Central memory CD8-positive, alpha-beta T cell (primary cell): ENCODE measurements around the gene NACC1.

Experiments
- ATAC-seq: fragments of 150-1000 bp; cut with Tn5 transposase; replicated peaks from 2 replicates; pipeline ENCODE4 v1.10.0; 2022; ENCODE audit warnings: mild to moderate bottlenecking, moderate FRiP score, moderate number of reproducible peaks; ENCODE audit not compliant: poor library complexity, severe bottlenecking; ENCODE audit errors: extremely low read depth
- DNase-seq, 2 donors: peaks; one replicate each; pipeline ENCODE4 v3.0.0; 2021; ENCODE audit warnings: low spot score in 2 of 2
- H3K27ac Mint-ChIP-seq: one replicate; pipeline ENCODE4 v1.8.0; 2022; ENCODE audit warnings: low read depth, mild to moderate bottlenecking, moderate library complexity, mixed read lengths
- H3K27me3 Mint-ChIP-seq: one replicate; pipeline ENCODE4 v1.8.0; 2022; ENCODE audit warnings: mixed read lengths
- H3K36me3 Mint-ChIP-seq: one replicate; pipeline ENCODE4 v1.8.0; 2022; ENCODE audit warnings: mild to moderate bottlenecking, moderate library complexity, mixed read lengths; ENCODE audit not compliant: insufficient read depth
- H3K4me1 Mint-ChIP-seq: one replicate; pipeline ENCODE4 v1.8.0; 2022; ENCODE audit warnings: mixed read lengths
- H3K4me3 Mint-ChIP-seq: one replicate; pipeline ENCODE4 v1.8.0; 2022; ENCODE audit warnings: mild to moderate bottlenecking, moderate library complexity, mixed read lengths
- H3K9me3 Mint-ChIP-seq: one replicate; pipeline ENCODE4 v1.8.0; 2022; ENCODE audit warnings: mixed read lengths

The NACC1 gene

DNA sequence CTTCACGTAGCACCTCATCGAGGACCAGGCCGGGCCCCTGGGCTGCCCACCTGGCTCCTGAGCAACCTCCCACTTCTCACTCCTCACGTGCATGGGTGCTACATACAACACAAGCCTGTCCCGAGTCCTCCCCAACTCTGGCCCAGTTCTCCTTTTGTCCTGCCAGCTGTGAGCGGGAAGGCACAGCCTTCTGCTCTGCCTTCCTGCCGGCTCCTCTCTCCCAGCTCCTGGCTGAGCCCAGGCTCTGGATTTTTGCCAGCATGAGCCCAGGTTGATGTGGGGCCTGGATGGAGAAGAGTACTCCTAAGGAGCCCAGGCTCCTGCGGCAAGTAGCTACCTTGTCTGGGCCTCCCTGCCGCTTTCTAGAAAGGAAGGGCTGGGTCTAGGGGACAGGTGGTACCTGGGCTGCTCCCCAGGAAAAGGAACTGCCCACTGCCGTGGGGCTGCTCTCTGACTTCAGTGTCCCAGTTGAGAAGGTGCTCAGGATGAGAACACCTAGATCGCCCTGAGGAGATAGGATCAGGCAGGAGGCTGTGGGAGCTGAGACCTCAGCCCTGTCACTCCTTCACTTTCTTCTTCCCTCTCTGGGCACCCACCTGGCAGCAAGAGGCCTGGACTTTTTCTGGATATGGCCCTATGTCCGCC lies 39.0 kb upstream of the NACC1 start:
- Mint-ChIP-seq H3K4me1 (no peaks in the 10 kb centered on the region), H3K27me3 (no peaks in the 10 kb centered on the region), H3K9me3 (no peaks in the 10 kb centered on the region), H3K36me3 (no peaks in the 10 kb centered on the region), H3K4me3 (no peak overlapping the region), H3K27ac (no peak overlapping the region)
- ATAC-seq (no peak), DNase-seq (no peak)

DNA sequence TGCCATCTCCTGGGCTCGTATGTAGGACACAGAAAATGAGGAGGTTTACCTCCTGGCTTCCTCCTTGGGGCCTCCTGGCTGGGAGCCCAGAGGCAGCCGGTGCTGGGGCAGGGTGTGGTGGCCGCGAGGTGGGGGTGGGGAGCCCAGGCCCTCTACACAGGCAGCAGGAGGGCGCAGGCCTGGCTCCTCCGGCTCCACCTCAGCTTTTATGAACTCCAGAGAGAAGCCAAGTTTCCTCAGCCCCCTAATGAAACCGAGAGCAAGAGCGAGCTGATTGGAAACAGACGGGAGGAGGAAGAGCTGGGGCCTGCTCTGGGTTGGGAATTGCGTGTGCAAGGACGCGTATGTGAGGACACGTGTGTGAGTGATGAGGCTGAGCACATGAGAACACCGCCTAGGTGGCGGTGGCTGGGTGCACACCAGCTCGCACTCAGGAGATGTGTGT lies 38.5 kb upstream of the NACC1 start:
- DNase-seq (no peak), ATAC-seq (no peak)
- no peaks in the 10 kb centered on the region for H3K9me3 Mint-ChIP-seq
- H3K4me3 Mint-ChIP-seq, result no peak overlapping the region
- H3K27ac Mint-ChIP-seq, result no peak overlapping the region
- H3K27me3 Mint-ChIP-seq, result no peaks in the 10 kb centered on the region
- no peaks in the 10 kb centered on the region for H3K36me3 Mint-ChIP-seq
- H3K4me1 Mint-ChIP-seq, result no peaks in the 10 kb centered on the region

DNA sequence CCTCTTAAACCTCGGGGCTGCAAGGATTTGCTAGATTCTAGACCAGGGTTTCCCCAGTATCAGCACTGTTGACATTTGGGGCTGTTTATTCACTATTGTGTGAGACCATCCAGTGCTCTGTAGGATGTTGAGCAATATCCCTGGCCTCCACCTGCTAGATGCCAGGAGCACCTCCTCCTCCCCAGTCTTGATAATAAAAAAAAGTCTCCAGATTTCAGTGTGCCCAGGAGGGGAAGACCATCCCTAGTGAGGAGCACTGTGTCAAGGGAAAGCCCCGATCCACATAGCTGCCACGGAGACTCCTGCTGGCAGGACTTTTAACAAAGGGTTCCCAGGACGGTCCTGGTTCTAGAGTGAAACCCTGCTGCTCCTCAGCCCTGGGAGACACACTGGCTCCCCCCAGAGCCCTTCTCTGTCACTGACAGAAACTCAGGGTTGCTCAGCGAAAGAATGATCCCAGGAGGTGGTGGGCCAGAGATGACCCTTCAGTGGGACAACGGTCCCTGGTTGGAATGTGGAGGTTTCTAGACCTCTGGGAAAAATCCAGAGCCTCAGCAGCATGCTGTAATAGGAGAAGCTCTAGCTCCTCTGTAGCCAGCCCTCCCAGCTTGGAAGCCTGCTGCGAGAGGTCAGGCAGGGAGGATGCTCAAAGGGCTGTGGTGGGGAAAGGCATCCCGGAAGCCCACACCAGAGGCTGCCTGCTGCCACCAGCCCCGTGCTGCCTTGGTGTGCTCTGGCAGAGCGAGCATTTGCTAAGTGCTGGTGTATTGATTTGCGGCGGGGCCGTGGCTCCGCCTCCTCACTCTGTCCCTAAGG lies 35.7 kb upstream of the NACC1 start:
- DNase-seq (no peak), ATAC-seq (no peak)
- no peaks in the 10 kb centered on the region for H3K36me3 Mint-ChIP-seq
- H3K27me3 Mint-ChIP-seq, result no peaks in the 10 kb centered on the region
- H3K27ac Mint-ChIP-seq, result no peak overlapping the region
- no peak overlapping the region for H3K4me3 Mint-ChIP-seq
- H3K9me3 Mint-ChIP-seq, result no peaks in the 10 kb centered on the region
- no peaks in the 10 kb centered on the region for H3K4me1 Mint-ChIP-seq

DNA sequence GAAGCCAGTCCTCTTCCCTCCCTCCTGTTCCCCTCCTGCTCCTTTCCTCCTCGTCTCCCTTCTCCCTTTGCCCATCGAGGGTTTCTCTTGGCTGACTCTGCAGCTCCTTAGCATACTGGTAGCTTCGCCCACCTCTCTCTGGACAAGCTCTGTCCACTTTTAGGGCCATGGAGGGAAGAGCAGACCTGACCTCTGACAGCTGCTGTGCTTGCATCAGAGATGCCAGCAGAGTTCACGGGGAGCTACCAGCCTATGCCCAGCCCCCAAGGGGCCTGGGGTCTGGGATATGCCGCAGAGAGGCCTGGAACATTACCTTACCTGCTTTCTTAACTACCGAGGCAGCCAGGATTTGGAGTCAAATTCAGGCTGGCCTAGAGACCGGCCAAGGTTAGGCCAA lies 35.1 kb upstream of the NACC1 start:
- Mint-ChIP-seq H3K36me3 (no peaks in the 10 kb centered on the region), H3K4me1 (no peaks in the 10 kb centered on the region), H3K4me3 (no peak overlapping the region), H3K9me3 (no peaks in the 10 kb centered on the region), H3K27me3 (no peaks in the 10 kb centered on the region), H3K27ac (no peak overlapping the region)
- ATAC-seq, result no peak
- DNase-seq, result no peak

DNA sequence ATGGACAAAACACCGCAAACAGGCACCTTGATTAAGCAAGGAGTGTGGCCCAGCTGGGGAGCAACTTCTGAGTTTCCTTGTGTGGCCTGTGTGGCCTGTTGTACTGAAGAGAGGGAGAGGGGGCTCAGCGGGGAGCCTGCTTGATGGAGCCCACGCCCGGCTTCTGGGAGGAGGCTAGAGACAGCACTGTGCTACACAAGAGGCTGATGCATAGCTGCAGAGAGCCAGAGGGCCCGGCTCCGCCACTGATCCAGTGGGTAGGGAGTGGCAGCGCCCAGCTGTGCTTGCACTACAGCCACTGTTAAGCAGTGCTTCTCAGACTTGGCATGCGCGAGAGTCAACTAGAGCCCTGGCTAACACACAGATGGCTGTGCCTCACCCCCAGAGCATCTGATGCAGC lies 34.4 kb upstream of the NACC1 start:
- no peak for ATAC-seq
- H3K27me3 Mint-ChIP-seq, result no peaks in the 10 kb centered on the region
- H3K9me3 Mint-ChIP-seq, result no peaks in the 10 kb centered on the region
- H3K27ac Mint-ChIP-seq, result no peak overlapping the region
- no peaks in the 10 kb centered on the region for H3K4me1 Mint-ChIP-seq
- no peak overlapping the region for H3K4me3 Mint-ChIP-seq
- no peaks in the 10 kb centered on the region for H3K36me3 Mint-ChIP-seq
- no peak for DNase-seq

DNA sequence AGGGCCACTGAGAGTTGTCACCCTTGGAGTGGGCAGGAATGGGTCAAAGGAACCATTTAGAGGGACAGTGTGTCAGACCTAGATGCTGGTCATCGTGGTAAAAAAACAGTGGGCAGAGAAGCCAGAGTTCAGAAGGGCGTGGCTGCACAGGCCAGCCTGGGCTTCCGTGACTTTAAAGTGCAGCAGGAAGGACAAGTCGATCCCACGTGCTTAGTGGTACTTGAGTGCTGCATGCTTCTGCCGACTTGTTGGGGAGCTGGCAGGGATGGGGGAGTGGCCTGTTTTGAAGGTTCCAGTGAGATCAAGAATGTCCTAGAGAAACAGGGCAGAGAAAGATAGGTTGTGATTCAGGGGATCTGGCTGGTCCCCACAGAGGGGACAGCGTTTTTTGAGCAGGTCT lies 32.4 kb upstream of the NACC1 start:
- ATAC-seq (no peak), DNase-seq (no peak)
- Mint-ChIP-seq H3K36me3 (no peaks in the 10 kb centered on the region), H3K27me3 (no peaks in the 10 kb centered on the region), H3K27ac (no peak overlapping the region), H3K4me1 (no peaks in the 10 kb centered on the region), H3K9me3 (no peaks in the 10 kb centered on the region), H3K4me3 (no peak overlapping the region)

DNA sequence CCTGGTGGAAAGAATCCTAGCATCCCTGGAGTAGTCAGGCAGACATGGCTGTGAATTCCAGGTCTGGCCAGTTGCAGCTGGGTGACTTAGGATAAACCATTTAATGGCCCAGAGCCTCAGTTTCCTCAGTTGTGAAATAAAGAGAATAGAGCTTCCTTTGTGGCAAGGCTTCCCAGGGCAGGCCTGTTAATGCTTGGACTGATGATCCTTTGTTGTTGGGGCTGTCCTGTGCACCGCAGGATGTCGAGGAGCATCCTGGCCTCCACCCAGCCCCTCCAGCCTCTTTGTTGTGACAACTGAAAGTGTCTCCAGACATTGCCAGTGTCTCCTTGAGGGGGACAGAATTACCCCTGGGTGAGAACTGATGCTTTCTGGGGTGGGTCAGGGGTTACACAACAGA lies 31.7 kb upstream of the NACC1 start:
- no peaks in the 10 kb centered on the region for H3K27me3 Mint-ChIP-seq
- H3K36me3 Mint-ChIP-seq, result no peaks in the 10 kb centered on the region
- ATAC-seq, result no peak
- H3K27ac Mint-ChIP-seq, result no peak overlapping the region
- DNase-seq, result no peak
- no peaks in the 10 kb centered on the region for H3K4me1 Mint-ChIP-seq
- no peaks in the 10 kb centered on the region for H3K9me3 Mint-ChIP-seq
- H3K4me3 Mint-ChIP-seq, result no peak overlapping the region

DNA sequence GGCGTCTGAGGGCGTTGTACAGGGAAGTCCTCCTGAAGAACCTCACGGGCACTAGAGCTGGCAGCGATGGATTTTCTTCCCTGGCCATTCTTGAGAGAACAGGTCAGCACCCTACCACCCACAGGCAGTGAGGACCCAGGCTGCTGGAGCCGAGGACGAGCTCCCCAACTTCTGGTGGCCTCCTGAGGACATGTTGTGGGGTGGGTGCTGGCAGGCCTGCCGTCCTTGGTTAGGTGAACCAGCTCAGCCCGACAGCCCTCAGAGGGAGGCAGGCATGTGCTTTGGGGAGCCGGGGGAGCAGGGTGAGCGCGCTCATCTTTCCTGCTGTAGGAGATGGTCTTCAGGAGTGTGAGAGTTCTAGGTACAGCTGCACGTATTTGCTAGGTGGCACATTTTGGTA lies 30.8 kb upstream of the NACC1 start:
- Mint-ChIP-seq H3K27me3 (no peaks in the 10 kb centered on the region), H3K27ac (no peak overlapping the region), H3K9me3 (no peaks in the 10 kb centered on the region), H3K4me1 (no peaks in the 10 kb centered on the region), H3K4me3 (no peak overlapping the region), H3K36me3 (no peaks in the 10 kb centered on the region)
- ATAC-seq (no peak), DNase-seq (no peak)

DNA sequence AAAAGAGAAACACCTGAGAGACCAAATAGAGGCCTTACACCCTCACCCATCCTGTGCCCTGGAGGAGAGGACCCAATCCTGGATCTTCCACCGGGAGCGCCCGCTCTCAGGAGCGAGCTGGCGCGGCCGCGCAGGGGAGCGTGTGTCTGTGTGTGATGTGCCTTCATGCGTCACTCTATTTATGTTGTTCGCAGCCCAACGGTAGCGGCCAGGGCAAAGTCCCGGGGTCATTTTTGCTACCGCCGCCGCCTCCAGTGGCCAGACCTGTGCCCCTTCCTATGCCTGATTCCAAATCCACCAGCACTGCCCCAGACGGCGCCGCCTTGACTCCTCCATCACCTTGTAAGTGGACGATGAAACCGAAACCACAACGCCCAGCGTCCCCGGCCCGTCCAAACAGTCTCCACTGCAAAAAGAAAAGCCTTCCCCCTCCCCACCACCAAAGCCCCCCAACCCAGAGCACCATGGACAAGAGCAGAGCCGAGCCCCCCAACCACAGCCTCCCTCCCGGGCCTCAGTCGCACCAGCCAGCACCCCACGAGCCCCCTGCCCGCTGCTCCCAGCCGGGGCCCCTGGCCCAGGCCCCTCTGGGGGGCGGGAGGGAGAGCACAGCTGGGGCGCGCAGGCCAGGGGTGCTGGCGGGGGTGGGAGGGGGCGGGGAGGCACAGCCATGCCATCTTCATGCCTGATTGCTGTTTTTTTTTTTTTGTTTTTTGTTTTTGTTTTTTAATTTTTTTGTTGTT lies 30.1 kb upstream of the NACC1 start:
- H3K4me1 Mint-ChIP-seq, result no peaks in the 10 kb centered on the region
- no peak overlapping the region for H3K4me3 Mint-ChIP-seq
- H3K36me3 Mint-ChIP-seq, result no peaks in the 10 kb centered on the region
- H3K27me3 Mint-ChIP-seq, result no peaks in the 10 kb centered on the region
- no peak overlapping the region for H3K27ac Mint-ChIP-seq
- H3K9me3 Mint-ChIP-seq, result no peaks in the 10 kb centered on the region
- ATAC-seq (no peak), DNase-seq (no peak)

DNA sequence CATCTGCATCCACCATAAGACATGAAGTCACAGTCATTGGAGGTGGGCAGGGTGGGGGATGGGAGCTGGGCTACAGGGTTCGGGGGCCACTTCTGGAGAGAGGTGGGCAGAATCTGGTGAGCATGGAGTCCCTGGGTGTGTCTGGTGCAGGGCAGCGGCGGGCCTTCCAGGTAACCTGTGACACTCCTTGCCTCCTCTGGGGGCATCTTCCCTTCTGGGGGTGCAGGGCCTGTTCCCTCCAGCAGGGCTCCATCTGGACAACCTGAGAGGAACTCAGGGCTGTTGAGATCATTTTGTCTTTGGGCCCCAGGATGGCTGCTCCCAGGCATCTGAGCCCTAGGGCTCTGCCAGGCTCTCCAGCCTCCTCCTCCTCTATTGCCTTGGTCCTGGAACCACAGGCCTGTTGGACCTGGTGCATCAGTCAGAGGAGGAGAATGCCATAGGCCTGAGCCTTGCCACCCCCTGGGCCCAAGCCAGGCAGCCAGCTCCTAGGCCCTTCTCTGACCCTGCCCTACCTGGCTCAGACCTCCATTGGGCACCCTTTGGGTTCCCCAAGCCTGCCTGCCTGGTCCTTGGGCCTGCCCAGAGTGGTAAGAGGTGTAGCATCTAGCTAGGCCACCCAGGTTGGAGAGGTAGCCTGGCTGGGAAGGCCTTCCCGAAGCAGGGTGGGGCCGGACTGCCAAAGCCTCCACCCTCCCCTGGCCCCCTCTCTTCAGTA lies 28.8 kb upstream of the NACC1 start:
- no peaks in the 10 kb centered on the region for H3K9me3 Mint-ChIP-seq
- H3K4me1 Mint-ChIP-seq, result no peaks in the 10 kb centered on the region
- DNase-seq, result no peak
- H3K36me3 Mint-ChIP-seq, result no peaks in the 10 kb centered on the region
- no peaks in the 10 kb centered on the region for H3K27me3 Mint-ChIP-seq
- ATAC-seq, result peak; percentile 49
- no peak overlapping the region for H3K4me3 Mint-ChIP-seq
- H3K27ac Mint-ChIP-seq, result no peak overlapping the region

DNA sequence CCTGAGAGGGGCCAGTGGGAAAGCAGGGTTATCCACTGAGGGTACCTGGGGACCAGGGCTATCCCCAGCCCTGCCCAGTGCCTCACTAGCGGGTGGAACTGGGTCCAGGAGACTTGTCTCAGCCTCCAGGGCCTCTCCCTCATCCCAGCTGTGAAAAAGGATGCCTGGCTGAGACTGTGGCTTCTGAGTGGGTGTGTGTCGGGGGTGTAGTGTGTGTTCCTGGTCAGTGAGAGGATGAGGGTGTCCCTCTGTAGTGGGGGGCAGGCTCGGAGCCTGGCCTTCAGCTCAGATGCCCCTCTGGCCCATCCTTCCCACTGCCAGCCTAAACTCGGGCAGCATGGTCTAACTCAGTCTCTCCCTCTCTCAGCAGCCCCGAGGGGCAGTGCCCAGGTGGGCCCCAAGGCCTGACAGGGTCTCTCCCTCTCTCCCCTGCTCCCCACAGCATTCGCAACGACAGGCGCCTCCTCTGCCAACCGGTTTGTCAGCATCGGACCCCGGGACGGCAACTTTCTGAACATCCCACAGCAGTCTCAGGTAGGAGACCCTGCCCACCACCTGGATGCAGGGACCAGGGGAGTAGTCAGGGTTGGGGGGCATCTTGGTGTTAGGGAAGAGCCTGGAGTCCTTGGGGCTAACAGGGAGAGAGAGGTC lies 28.1 kb upstream of the NACC1 start:
- H3K4me1 Mint-ChIP-seq, result no peaks in the 10 kb centered on the region
- no peak overlapping the region for H3K4me3 Mint-ChIP-seq
- H3K9me3 Mint-ChIP-seq, result no peaks in the 10 kb centered on the region
- no peaks in the 10 kb centered on the region for H3K36me3 Mint-ChIP-seq
- ATAC-seq (no peak), DNase-seq (no peak)
- H3K27me3 Mint-ChIP-seq, result no peaks in the 10 kb centered on the region
- H3K27ac Mint-ChIP-seq, result no peak overlapping the region

DNA sequence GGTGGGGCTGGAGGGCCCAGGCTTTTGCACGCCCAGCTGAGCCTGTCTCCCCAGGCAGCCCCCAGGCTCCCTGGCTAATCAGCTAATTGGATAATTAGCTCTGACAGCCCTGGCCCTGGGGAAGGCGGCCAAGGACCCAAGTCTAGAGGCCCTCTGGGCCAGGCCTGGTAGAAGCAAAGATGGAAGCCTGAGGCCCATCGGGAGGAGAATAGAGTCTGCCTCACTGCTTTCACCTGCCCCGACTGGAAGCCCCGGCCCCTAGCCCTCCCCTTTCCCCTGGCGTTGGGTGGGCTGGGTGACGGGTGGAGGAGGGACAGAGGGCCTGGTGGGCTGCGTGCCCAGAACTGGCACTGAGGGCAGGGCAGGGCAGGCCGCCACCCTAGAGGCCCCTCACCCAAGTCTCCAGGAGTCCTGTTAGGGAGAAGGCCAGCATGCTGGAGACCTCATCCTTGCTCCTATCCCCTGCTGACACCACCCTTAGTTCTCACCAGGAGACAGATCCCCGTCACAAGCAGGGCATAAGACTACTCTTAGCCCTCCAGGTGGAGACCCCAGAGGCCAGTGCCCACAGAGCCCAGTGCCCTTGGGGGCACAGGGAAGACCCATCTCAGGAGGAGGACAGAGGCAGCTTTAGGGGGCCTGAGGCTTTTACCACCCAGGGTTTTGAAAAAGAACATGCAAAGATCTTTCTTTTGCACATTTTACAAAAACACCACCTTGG lies 27.4 kb upstream of the NACC1 start:
- no peak overlapping the region for H3K4me3 Mint-ChIP-seq
- no peaks in the 10 kb centered on the region for H3K36me3 Mint-ChIP-seq
- no peak for ATAC-seq

More for the DNA sequence above, 27.4 kb upstream of the NACC1 start:
- DNase-seq, result no peak
- H3K4me1 Mint-ChIP-seq, result no peaks in the 10 kb centered on the region
- no peak overlapping the region for H3K27ac Mint-ChIP-seq
- H3K27me3 Mint-ChIP-seq, result peaks cover 2% of the 10 kb centered on the region
- no peaks in the 10 kb centered on the region for H3K9me3 Mint-ChIP-seq
